ENCODE measurements around the gene CDK16. TPM values are rescaled to one million over a fixed set of nuclear protein-coding genes. Genes with fewer than 3 reads are reported as not detected.

CDK16 gene
- polyA plus RNA-seq, 1 of the 3 experiments (the other 2 are of a cell fraction): 116 TPM

GRCh38 chrX:47243351-47243750 is 24.9 kb downstream of the CDK16 start:
- Histone ChIP-seq H2AFZ (ENCODE audit: low read depth) (no peak overlapping the region), H3K79me2 (ENCODE audit: insufficient read depth) (peaks cover 11% of the 10 kb centered on the region; the same call in 1 of the 2 replicates), H3F3A (replicated peaks; ENCODE audit: insufficient read depth) (no peaks in the 10 kb centered on the region), H3K9me3 (no peaks in the 10 kb centered on the region), H3K4me3 (ENCODE audit: low read depth in 2 of 2, low read length in 1 of 2) (no peak overlapping the region), H3K9me2 (no peaks in the 10 kb centered on the region), H3K27ac (ENCODE audit: low read depth in 2 of 2, low read length in 1 of 2) (no peak overlapping the region), H4K20me1 (ENCODE audit: insufficient read depth) (peaks cover 14% of the 10 kb centered on the region), H3K27me3 (ENCODE audit: insufficient read depth) (no peaks in the 10 kb centered on the region), H3K4me2 (no peak overlapping the region), H3K9ac (no peak overlapping the region), H3K36me3 (replicated peaks in 1 of 2; ENCODE audit: control insufficient read depth in 1 of 2, insufficient read depth in 2 of 2, low read length in 1 of 2) (peaks cover 23 to 42% of the 10 kb centered on the region in 2 experiments), H3K4me1 (ENCODE audit: control insufficient read depth in 1 of 2, insufficient read depth in 2 of 2, low read depth in 1 of 2, low read length in 1 of 2) (no peaks in the 10 kb centered on the region; a peak in 1 of 4 replicates)
- no peak for DNase-seq
- ChIA-PET CTCF (no interaction called here), POLR2A (no interaction called here)
- 97% methylated on average over 13 of the region's 14 CpGs for WGBS (ENCODE audit: low lambda C conversion rate)
- TF ChIP-seq ZBTB33 (IDR thresholded peaks at IDR 0.05; ENCODE audit: borderline replicate concordance, low read depth) (no peak), NFIC (IDR thresholded peaks at IDR 0.05; ENCODE audit: borderline replicate concordance) (no peak), POLR2AphosphoS5 (IDR thresholded peaks at IDR 0.05; ENCODE audit: low read depth, low read length) (no peak), TCF12 (IDR thresholded peaks at IDR 0.05) (no peak), RXRA (IDR thresholded peaks at IDR 0.05; ENCODE audit: borderline replicate concordance, low read depth) (no peak), USF2 (IDR thresholded peaks at IDR 0.05; ENCODE audit: borderline replicate concordance, low read depth, low read length) (no peak), TEAD4 (IDR thresholded peaks at IDR 0.05; ENCODE audit: borderline replicate concordance, insufficient read depth) (no peak), NRF1 (IDR thresholded peaks at IDR 0.05; ENCODE audit: low read depth, low read length) (no peak), MEF2A (IDR thresholded peaks at IDR 0.05; ENCODE audit: borderline replicate concordance, low read depth) (no peak), SMC3 (IDR thresholded peaks at IDR 0.05; ENCODE audit: low read depth, low read length) (no peak), TAF1 (IDR thresholded peaks at IDR 0.05; ENCODE audit: borderline replicate concordance, low read depth, low read length) (no peak), CHD2 (IDR thresholded peaks at IDR 0.05; ENCODE audit: low read length, partially characterized antibody) (no peak), MXI1 (IDR thresholded peaks at IDR 0.05; ENCODE audit: low read depth, low read length) (no peak)

GRCh38 chrX:47244676-47245075 is 26.2 kb downstream of the CDK16 start:
- DNase-seq: no peak
- no peak overlapping the region for H3K27ac ChIP-seq (ENCODE audit: low read depth in 2 of 2, low read length in 1 of 2)
- no peak overlapping the region for H3K9ac ChIP-seq
- H2AFZ ChIP-seq (ENCODE audit: low read depth): no peak overlapping the region
- peaks cover 22 to 39% of the 10 kb centered on the region in 2 experiments for H3K36me3 ChIP-seq (replicated peaks in 1 of 2; ENCODE audit: control insufficient read depth in 1 of 2, insufficient read depth in 2 of 2, low read length in 1 of 2)
- H4K20me1 ChIP-seq (ENCODE audit: insufficient read depth): 0 out of 2 replicates have a peak, but pooled peaks cover 4% of the 10 kb centered on the region
- H3K4me1 ChIP-seq (ENCODE audit: control insufficient read depth in 1 of 2, insufficient read depth in 2 of 2, low read depth in 1 of 2, low read length in 1 of 2): no peaks in the 10 kb centered on the region
- 92% methylated on average over 16 of the region's 16 CpGs for whole genome bisulfite sequencing (ENCODE audit: low lambda C conversion rate)
- no peak overlapping the region for H3K4me2 ChIP-seq
- H3K9me3 ChIP-seq: no peaks in the 10 kb centered on the region
- POLR2A ChIA-PET: no interaction called here
- H3K4me3 ChIP-seq (ENCODE audit: low read depth in 2 of 2, low read length in 1 of 2): no peak overlapping the region
- peaks cover 4% of the 10 kb centered on the region; the same call in 1 of the 2 replicates for H3K79me2 ChIP-seq (ENCODE audit: insufficient read depth)
- CTCF ChIA-PET: no interaction called here
- no peaks in the 10 kb centered on the region for H3F3A ChIP-seq (replicated peaks; ENCODE audit: insufficient read depth)
- no peaks in the 10 kb centered on the region for H3K9me2 ChIP-seq
- no peaks in the 10 kb centered on the region for H3K27me3 ChIP-seq (ENCODE audit: insufficient read depth)
- TF ChIP-seq FOSL2 (IDR thresholded peaks at IDR 0.05; ENCODE audit: borderline replicate concordance, low read depth) (no peak), IRF3 (IDR thresholded peaks at IDR 0.05; ENCODE audit: low read depth, low read length) (no peak), FOXM1 (IDR thresholded peaks at IDR 0.05; ENCODE audit: low read depth) (no peak), POLR2AphosphoS5 (IDR thresholded peaks at IDR 0.05; ENCODE audit: low read depth, low read length) (no peak), TEAD4 (IDR thresholded peaks at IDR 0.05; ENCODE audit: borderline replicate concordance, insufficient read depth) (no peak), ZBTB33 (IDR thresholded peaks at IDR 0.05; ENCODE audit: borderline replicate concordance, low read depth) (no peak), SMC3 (IDR thresholded peaks at IDR 0.05; ENCODE audit: low read depth, low read length) (no peak), FOXJ3 (CRISPR knock-in tag; IDR thresholded peaks at IDR 0.05) (no peak), EP300 (IDR thresholded peaks at IDR 0.05; ENCODE audit: borderline replicate concordance in 1 of 2, low read depth in 1 of 2, low read length in 1 of 2) (no peak), MAX (IDR thresholded peaks at IDR 0.05; ENCODE audit: low read depth) (no peak), CTCF (IDR thresholded peaks at IDR 0.05) (no peak)

All from SK-N-SH (cell line).